Midbrain (tissue), 1 donor: ENCODE measurements around the gene TET3.

ENCODE experiments used
- DNase-seq: peaks from one replicate; lab custom pipeline; 2025; lab: John Stamatoyannopoulos, UW

Gene TET3

GRCh38 chr2:74031221-74031620 lies 46.5 kb downstream of the TET3 start:
- no peak for DNase-seq

- no peak for DNase-seq
Measured at GRCh38 chr2:74031959-74032287, 47.2 kb downstream of the TET3 start.

GRCh38 chr2:74033375-74033774 lies 48.7 kb downstream of the TET3 start:
- DNase-seq, result no peak
